ENCODE data around the gene CEMP1. TPM values are rescaled to one million over a fixed set of nuclear protein-coding genes. Genes with fewer than 3 reads are reported as not detected.
"Not testable (repeated sequence)": the region's sequence is repeated elsewhere in the genome, so short reads cannot be mapped to it uniquely, and the experiment has no call there.

CEMP1 gene
- total RNA-seq, 5 donors from 2014 or later (not counting 1 experiment from before 2014, with no cell fraction given): 0.26 to 3.1 (median 1.1) TPM; not detected in 1

GRCh38 chr16:2539192-2539844 is 8.1 kb upstream of the CEMP1 start:
- ATAC-seq (replicated peaks in 1 of 4); POLR2A ChIA-PET; H3K9me3 Mint-ChIP-seq; H3K27me3 Mint-ChIP-seq; H3K36me3 ChIP-seq (ENCODE audit: control insufficient read depth in 2 of 2, extremely low read depth in 1 of 2, insufficient read depth in 1 of 2, low read length in 1 of 2); H3K27me3 ChIP-seq (replicated peaks in 1 of 2; ENCODE audit: control insufficient read depth in 2 of 2, extremely low read depth in 1 of 2, insufficient read depth in 2 of 2, low read length in 1 of 2); CTCF ChIA-PET; H3K4me3 ChIP-seq (ENCODE audit: control insufficient read depth in 1 of 2, extremely low read depth in 1 of 2, low read length in 1 of 2); H3K27ac ChIP-seq (ENCODE audit: low read length); H3K36me3 Mint-ChIP-seq; H3K9me3 ChIP-seq: not testable (repeated sequence)
- peaks cover 9 to 44% of the 10 kb centered on the region in 2 experiments for H3K4me1 ChIP-seq (ENCODE audit: control insufficient read depth in 1 of 2, extremely low read depth in 1 of 2, insufficient read depth in 2 of 2, low read length in 2 of 2)
- WGBS (ENCODE audit: insufficient coverage): 88% methylated on average over 17 of the region's 24 CpGs
- H3K27ac Mint-ChIP-seq: peak overlapping the region; percentile 52 to 55
- peaks cover 36 to 50% (median 49%) of the 10 kb centered on the region in 3 donors for H3K4me1 Mint-ChIP-seq
- peak in 1 of 35 experiments; percentile 10 for DNase-seq
- H3K4me3 Mint-ChIP-seq: peak overlapping the region; percentile 80 to 86 (median 83)

GRCh38 chr16:2537451-2538379 is 6.5 kb upstream of the CEMP1 start, which contains the start of gene PDPK1:
TSS of gene PDPK1 (plus strand) at chr16:2538021. CDS start at chr16:2538113, 92 bp downstream.
- under 1% methylated on average over 90 of the region's 126 CpGs for WGBS (ENCODE audit: insufficient coverage)
- H3K27me3 ChIP-seq (replicated peaks in 1 of 2; ENCODE audit: control insufficient read depth in 2 of 2, extremely low read depth in 1 of 2, insufficient read depth in 2 of 2, low read length in 1 of 2): no peaks in the 10 kb centered on the region
- ChIA-PET POLR2A (interaction anchor here in 1 of 2 donors (0.6 to 0.9 kb wide), 2 partner anchors 17 to 18 kb away, joined by 3 read pairs; no protein-coding TSS in a partner anchor), CTCF (interaction anchor here in 1 of 2 donors (0.6 to 1.0 kb wide), 2 partner anchors 17 to 755 kb away, joined by 4 to 6 read pairs; partner anchors contain the start of genes AMDHD2 and NUBP2)
- Mint-ChIP-seq H3K4me3 (peak within 1 kb of the TSS; percentile 83 to 86 (median 84)), H3K27me3 (no peaks in the 10 kb centered on the region), H3K9me3 (no peaks in the 10 kb centered on the region), H3K27ac (peak within 1 kb of the TSS; percentile 89 to 90), H3K4me1 (peaks cover 48 to 51% (median 48%) of the 10 kb centered on the region in 3 donors), H3K36me3 (no peaks in the 10 kb centered on the region)
- H3K9me3 ChIP-seq: no peaks in the 10 kb centered on the region
- H3K27ac ChIP-seq (ENCODE audit: low read length): peak within 1 kb of the TSS; percentile 65
- peaks cover 9 to 54% of the 10 kb centered on the region in 2 experiments for H3K4me1 ChIP-seq (ENCODE audit: control insufficient read depth in 1 of 2, extremely low read depth in 1 of 2, insufficient read depth in 2 of 2, low read length in 2 of 2)
- peaks cover 0 to 3% of the 10 kb centered on the region in 2 donors for H3K36me3 ChIP-seq (ENCODE audit: control insufficient read depth in 2 of 2, extremely low read depth in 1 of 2, insufficient read depth in 1 of 2, low read length in 1 of 2)
- ATAC-seq (replicated peaks in 1 of 4): peak; percentile 86 to 94 (median 93)
- DNase-seq: peak; percentile 85 to 97 (median 94)
- peak within 1 kb of the TSS; percentile 54 to 75 for H3K4me3 ChIP-seq (ENCODE audit: control insufficient read depth in 1 of 2, extremely low read depth in 1 of 2, low read length in 1 of 2)

GRCh38 chr16:2535625-2536013 is 4.4 kb upstream of the CEMP1 start:
- ChIA-PET CTCF (no interaction called here), POLR2A (no interaction called here)
- peaks cover 0 to 3% of the 10 kb centered on the region in 2 donors for H3K36me3 ChIP-seq (ENCODE audit: control insufficient read depth in 2 of 2, extremely low read depth in 1 of 2, insufficient read depth in 1 of 2, low read length in 1 of 2)
- no peaks in the 10 kb centered on the region for H3K36me3 Mint-ChIP-seq
- 83% methylated on average over 8 of the region's 9 CpGs for WGBS (ENCODE audit: insufficient coverage)
- ATAC-seq (replicated peaks in 1 of 4) (no peak), DNase-seq (no peak)
- H3K27me3 Mint-ChIP-seq: no peaks in the 10 kb centered on the region
- H3K4me3 ChIP-seq (ENCODE audit: control insufficient read depth in 1 of 2, extremely low read depth in 1 of 2, low read length in 1 of 2): no peak overlapping the region
- no peak overlapping the region for H3K27ac ChIP-seq (ENCODE audit: low read length)
- no peaks in the 10 kb centered on the region for H3K9me3 Mint-ChIP-seq
- no peaks in the 10 kb centered on the region for H3K9me3 ChIP-seq
- H3K4me1 ChIP-seq (ENCODE audit: control insufficient read depth in 1 of 2, extremely low read depth in 1 of 2, insufficient read depth in 2 of 2, low read length in 2 of 2): peaks cover 9 to 63% of the 10 kb centered on the region in 2 experiments
- H3K4me3 Mint-ChIP-seq: peak overlapping the region in 2 of 3 donors; percentile 39 to 77
- no peak overlapping the region for H3K27ac Mint-ChIP-seq
- H3K27me3 ChIP-seq (replicated peaks in 1 of 2; ENCODE audit: control insufficient read depth in 2 of 2, extremely low read depth in 1 of 2, insufficient read depth in 2 of 2, low read length in 1 of 2): no peaks in the 10 kb centered on the region
- H3K4me1 Mint-ChIP-seq: peaks cover 41 to 47% (median 46%) of the 10 kb centered on the region in 3 donors

- DNase-seq; H3K27me3 Mint-ChIP-seq; POLR2A ChIA-PET; H3K36me3 ChIP-seq (ENCODE audit: control insufficient read depth in 2 of 2, extremely low read depth in 1 of 2, insufficient read depth in 1 of 2, low read length in 1 of 2); ATAC-seq (replicated peaks in 1 of 4); H3K9me3 Mint-ChIP-seq; H3K27ac ChIP-seq (ENCODE audit: low read length); H3K36me3 Mint-ChIP-seq; H3K9me3 ChIP-seq; CTCF ChIA-PET; H3K27me3 ChIP-seq (replicated peaks in 1 of 2; ENCODE audit: control insufficient read depth in 2 of 2, extremely low read depth in 1 of 2, insufficient read depth in 2 of 2, low read length in 1 of 2); H3K4me3 ChIP-seq (ENCODE audit: control insufficient read depth in 1 of 2, extremely low read depth in 1 of 2, low read length in 1 of 2): not testable (repeated sequence)
- 100% methylated on average over 2 of the region's 5 CpGs for WGBS (ENCODE audit: insufficient coverage)
- Mint-ChIP-seq H3K27ac (peak overlapping the region in 1 of 2 donors; percentile 73), H3K4me3 (peak overlapping the region; percentile 57 to 96 (median 65)), H3K4me1 (peaks cover 29 to 35% (median 34%) of the 10 kb centered on the region in 3 donors)
- peaks cover 6 to 50% of the 10 kb centered on the region in 2 experiments for H3K4me1 ChIP-seq (ENCODE audit: control insufficient read depth in 1 of 2, extremely low read depth in 1 of 2, insufficient read depth in 2 of 2, low read length in 2 of 2)
These were observed 3.1 kb upstream of the CEMP1 start for GRCh38 chr16:2534335-2534734.

- peaks cover 2% of the 10 kb centered on the region for H3K36me3 Mint-ChIP-seq
- H3K9me3 ChIP-seq: no peaks in the 10 kb centered on the region
- no peak for DNase-seq
- no peak for ATAC-seq (replicated peaks in 1 of 4)
- H3K27me3 ChIP-seq (replicated peaks in 1 of 2; ENCODE audit: control insufficient read depth in 2 of 2, extremely low read depth in 1 of 2, insufficient read depth in 2 of 2, low read length in 1 of 2): no peaks in the 10 kb centered on the region
- no peak overlapping the region for H3K4me3 ChIP-seq (ENCODE audit: control insufficient read depth in 1 of 2, extremely low read depth in 1 of 2, low read length in 1 of 2)
- H3K36me3 ChIP-seq (ENCODE audit: control insufficient read depth in 2 of 2, extremely low read depth in 1 of 2, insufficient read depth in 1 of 2, low read length in 1 of 2): peaks cover 0 to 12% of the 10 kb centered on the region in 2 donors
- H3K27me3 Mint-ChIP-seq: no peaks in the 10 kb centered on the region
- WGBS (ENCODE audit: insufficient coverage): 95% methylated on average over 9 of the region's 11 CpGs
- peaks cover 5 to 45% of the 10 kb centered on the region in 2 experiments for H3K4me1 ChIP-seq (ENCODE audit: control insufficient read depth in 1 of 2, extremely low read depth in 1 of 2, insufficient read depth in 2 of 2, low read length in 2 of 2)
- no peak overlapping the region for H3K27ac ChIP-seq (ENCODE audit: low read length)
- CTCF ChIA-PET: no interaction called here
- peaks cover 25 to 30% (median 30%) of the 10 kb centered on the region in 3 donors for H3K4me1 Mint-ChIP-seq
- H3K4me3 Mint-ChIP-seq: peak overlapping the region; percentile 57 to 96 (median 65)
- no peaks in the 10 kb centered on the region for H3K9me3 Mint-ChIP-seq
- peak overlapping the region; percentile 28 to 73 for H3K27ac Mint-ChIP-seq
- POLR2A ChIA-PET: no interaction called here
These were observed 2.7 kb upstream of the CEMP1 start for GRCh38 chr16:2533912-2534311.

Measured in T-cell (primary cell).